COLO668 (cell line): Measurements from ENCODE around the gene SERTAD2.

Experiments used
- DNase-seq: peaks from one replicate; lab custom pipeline; 2025; ENCODE audit not compliant: unreplicated experiment; lab: John Stamatoyannopoulos, UW

Gene SERTAD2

GRCh38 chr2:64653109-64654062 is at the start of gene SERTAD2:
SERTAD2 (minus strand) TSS chr2:64653913; CDS start chr2:64636871, 17,042 bp downstream.
- peak; percentile 90 for DNase-seq

GRCh38 chr2:64700133-64700809 is 46.6 kb upstream of the SERTAD2 start:
- no peak for DNase-seq

GRCh38 chr2:64699712-64700111 is 46.0 kb upstream of the SERTAD2 start:
- no peak for DNase-seq

GRCh38 chr2:64698668-64699444 is 45.1 kb upstream of the SERTAD2 start:
- no peak for DNase-seq

- DNase-seq, result no peak
Observed at GRCh38 chr2:64698177-64698643, 44.5 kb upstream of the SERTAD2 start.

GRCh38 chr2:64697297-64698176 is 43.8 kb upstream of the SERTAD2 start:
- DNase-seq, result no peak

- DNase-seq, result no peak
Observed at GRCh38 chr2:64696636-64697035, 42.9 kb upstream of the SERTAD2 start.

GRCh38 chr2:64695721-64696261 is 42.1 kb upstream of the SERTAD2 start:
- DNase-seq, result no peak

GRCh38 chr2:64692401-64692800 is 38.7 kb upstream of the SERTAD2 start:
- no peak for DNase-seq

- no peak for DNase-seq
Observed at GRCh38 chr2:64688909-64689308, 35.2 kb upstream of the SERTAD2 start.

GRCh38 chr2:64686283-64686956 is 32.7 kb upstream of the SERTAD2 start:
- DNase-seq, result no peak

GRCh38 chr2:64685430-64685829 is 31.7 kb upstream of the SERTAD2 start:
- DNase-seq, result no peak

GRCh38 chr2:64683771-64684510 is 30.2 kb upstream of the SERTAD2 start:
- DNase-seq, result no peak

GRCh38 chr2:64681479-64681967 is 27.8 kb upstream of the SERTAD2 start:
- DNase-seq, result no peak

- no peak for DNase-seq
Observed at GRCh38 chr2:64679673-64680425, 26.1 kb upstream of the SERTAD2 start.

GRCh38 chr2:64678771-64679590 is 25.3 kb upstream of the SERTAD2 start:
- DNase-seq, result no peak

GRCh38 chr2:64677530-64677929 is 23.8 kb upstream of the SERTAD2 start:
- no peak for DNase-seq
